Activated CD4-positive, alpha-beta T cell treated with anti-CD3 and anti-CD28 coated beads for 24 hours (primary cell): Measurements from ENCODE around the gene SURF1.
"Not testable (repeated sequence)": the region's sequence is repeated elsewhere in the genome, so short reads cannot be mapped to it uniquely, and the experiment has no call there.

Experiments used
- DNase-seq, 2 donors: peaks; one replicate each; pipeline ENCODE4 v3.0.0-alpha.2; 2020; ENCODE audit warnings: low read depth in 2 of 2

The SURF1 gene

DNA sequence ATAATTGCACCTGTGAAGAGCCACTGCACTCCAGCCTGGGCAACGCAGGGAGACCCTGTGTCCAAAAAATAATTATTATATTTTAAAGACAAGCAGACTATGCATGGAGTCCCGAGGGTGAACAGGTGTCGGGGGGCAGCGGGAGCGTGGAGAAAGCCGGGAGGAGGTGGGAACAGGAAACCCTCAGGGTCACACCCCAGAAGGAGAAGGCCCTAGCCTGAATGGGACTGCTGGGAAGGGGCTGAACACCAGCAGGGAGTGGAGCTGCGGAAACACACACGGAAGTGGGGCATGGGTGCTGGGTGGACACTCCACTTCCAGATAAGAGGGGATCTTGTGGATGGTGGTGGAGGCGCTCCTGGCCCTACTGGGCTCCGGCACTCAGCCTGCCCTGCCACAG lies 33.1 kb downstream of the SURF1 start:
- DNase-seq: no peak

GRCh38 chr9:133322701-133323100 lies 33.6 kb downstream of the SURF1 start:
- no peak for DNase-seq

GRCh38 chr9:133321411-133321935 lies 34.8 kb downstream of the SURF1 start:
- DNase-seq: no peak

DNA sequence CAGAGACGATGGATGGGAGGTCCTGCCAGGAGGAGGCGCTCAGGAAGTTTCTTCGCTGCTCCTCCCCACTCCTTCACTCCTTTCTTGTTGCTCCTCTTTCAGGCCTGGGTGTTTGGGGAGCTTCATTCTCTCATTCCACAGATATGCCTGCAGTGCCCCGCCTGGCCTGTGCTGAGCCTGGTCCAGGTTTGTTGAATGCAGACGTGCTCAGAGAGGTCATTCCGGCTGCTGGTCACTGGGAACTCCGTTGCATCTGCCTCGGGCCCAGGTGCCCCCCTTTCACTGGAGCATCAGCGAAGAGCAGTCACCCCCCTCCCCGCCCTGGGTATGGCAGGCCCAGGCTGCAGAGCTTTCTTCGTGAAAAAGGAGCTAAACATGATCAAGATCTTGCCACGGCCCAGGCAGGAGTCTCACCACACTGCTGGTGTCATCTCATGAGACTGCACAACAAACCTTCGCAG lies 35.8 kb downstream of the SURF1 start:
- no peak for DNase-seq

- DNase-seq: not testable (repeated sequence)
Measured at GRCh38 chr9:133317551-133317950, 38.7 kb downstream of the SURF1 start.

DNA sequence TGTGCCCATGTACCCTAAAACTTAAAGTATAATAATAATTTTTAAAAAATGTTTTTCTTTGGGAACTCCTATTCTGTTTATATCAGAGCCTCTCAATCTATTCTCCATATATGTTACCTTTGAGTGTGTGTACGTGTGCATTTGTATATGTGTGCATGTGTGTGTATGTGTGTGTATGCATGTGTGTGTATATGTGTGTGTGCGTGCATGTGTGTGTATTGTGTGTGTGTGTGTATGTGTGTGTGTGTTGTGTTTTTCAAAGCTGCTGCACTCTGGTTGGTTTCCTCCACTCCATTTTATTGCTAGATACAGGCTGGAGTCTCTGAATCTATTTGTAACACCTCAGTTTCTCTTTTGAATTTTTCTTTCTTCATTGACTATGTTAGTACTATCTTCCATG lies 40.3 kb downstream of the SURF1 start:
- no peak for DNase-seq

- no peak for DNase-seq
Measured at GRCh38 chr9:133309608-133310007, 46.7 kb downstream of the SURF1 start.

DNA sequence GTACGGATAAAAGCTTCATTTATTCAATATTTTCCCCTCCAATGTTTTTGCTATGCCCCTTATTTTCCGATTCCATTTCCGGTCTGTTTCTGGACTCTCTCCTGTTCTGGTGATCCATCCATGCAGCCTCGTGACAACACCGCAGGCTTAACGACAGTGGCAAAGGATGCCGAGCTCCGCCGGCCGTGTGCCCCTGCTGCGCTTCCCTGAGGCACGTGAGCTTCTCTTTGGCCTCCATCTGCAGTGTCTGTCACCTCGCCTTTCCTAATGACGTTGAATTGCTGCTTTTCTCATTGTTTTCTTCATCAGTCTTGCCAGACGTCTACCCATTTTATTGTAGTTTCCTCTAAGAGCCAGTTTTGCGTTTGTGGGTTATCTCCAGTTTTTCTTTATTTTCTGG lies 49.0 kb downstream of the SURF1 start:
- no peak for DNase-seq

DNA sequence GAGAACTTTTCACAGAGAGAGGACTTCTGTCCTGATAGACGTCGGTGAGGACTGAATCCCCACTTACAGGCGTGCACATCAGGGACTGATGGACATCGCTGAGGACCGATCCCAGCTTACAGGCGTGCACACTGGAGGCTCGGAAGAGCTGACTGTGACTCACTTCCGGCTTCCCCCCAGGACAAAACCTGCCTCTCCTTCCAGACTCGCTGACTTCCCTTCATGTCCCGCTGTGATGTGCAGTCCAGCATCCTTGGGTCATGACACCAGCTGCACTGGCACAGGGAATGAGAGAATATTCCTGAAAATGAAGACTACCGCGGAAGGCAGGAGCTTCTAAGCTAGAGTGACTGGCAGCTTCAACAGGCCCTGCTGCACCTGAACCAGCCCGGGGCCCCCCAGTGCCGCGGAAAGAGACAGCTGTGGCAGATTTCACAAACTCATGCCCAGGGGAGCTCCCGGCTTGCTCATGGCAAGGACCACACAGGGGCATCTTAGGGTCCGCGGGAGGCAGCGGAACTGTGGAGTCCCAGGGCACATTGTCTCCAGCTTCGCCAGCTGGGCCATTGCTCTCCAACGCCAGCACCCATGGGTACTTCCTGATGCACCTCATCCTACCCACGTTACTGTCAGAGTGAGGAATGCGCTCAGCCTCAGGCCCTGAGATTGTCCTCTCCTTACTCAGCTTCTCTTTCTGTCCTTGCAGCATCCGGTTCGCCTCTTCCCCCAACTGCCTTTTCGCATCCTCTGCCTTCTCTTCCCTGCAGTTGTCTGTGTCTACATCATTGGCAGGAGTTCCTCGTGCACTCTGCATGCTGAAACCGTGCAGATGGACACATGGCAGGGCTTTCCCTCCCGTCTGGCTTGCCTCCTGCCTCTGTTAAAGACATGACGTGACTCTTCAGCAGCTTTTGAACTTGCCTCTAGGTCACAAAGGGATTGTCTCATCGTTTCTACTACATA lies 49.8 kb downstream of the SURF1 start:
- no peak for DNase-seq

DNA sequence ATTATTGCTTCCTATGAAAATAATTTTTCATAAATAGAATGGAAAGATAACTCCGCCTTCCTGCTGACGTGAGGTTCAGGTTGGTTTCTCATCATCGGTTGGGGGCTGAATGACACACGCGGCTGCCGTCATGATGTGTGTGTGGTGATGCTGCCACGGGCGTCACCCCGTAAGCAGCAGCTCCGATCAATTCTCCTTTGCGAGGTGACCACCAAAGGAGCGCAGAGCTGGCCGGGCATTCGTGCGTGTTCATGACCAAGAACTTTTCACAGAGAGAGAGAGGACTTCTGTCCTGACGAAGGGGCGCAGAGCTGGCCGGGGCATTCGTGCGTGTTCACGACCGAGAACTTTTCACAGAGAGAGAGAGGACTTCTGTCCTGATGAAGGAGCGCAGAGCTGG lies 50.6 kb downstream of the SURF1 start:
- DNase-seq: no peak

GRCh38 chr9:133304477-133305377 lies 51.6 kb downstream of the SURF1 start:
- DNase-seq: no peak

GRCh38 chr9:133304158-133304470 lies 52.2 kb downstream of the SURF1 start:
- no peak for DNase-seq

DNA sequence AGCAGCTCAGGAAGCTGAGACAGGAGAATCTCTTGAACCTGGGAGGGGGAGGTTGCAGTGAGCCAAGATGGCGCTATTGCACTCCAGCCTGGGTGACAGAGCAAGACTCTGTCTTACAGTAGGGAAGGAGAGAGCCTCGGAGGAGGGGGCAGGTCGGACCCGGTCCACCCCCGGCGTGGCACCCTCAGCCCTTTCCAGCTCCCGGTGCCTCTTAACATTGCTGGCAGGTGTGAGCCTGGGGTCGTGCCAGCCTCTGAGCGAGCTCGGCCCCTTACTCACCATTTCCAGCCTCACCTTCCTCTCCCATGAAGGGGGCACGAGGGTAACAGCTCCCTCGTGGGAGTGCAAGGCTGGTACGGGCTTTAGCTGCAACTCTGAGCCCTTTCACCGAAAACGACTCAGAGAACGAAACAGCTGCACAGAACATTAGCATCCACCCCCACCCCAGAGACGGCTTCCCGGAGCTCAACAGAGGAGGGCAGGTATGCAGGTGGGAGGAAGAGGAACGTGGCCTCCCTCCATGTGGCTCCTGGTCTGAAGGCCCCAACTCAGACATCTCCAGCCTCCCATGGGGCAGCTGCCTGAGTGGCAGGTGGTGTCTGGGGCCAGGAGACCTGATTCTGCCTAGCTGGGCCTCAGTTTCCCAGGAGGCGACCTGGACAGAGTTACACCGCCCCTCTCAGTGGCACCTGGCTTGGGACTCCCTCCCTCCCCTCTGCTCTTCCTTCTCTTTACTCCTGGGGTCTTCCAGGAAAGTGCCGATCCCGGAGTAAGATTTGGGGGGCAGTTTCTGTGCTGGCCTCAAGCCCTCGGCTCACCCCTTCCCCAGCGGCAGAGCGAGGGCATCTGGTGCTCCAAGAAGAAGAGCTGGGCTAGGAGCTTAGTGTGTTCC lies 52.8 kb downstream of the SURF1 start:
- DNase-seq: no peak
